Nephron progenitor cell (in vitro differentiated cells): Measurements from ENCODE around the gene TP53BP1.

Source experiments
- DNase-seq: peaks from one replicate; pipeline ENCODE4 v3.0.0; 2021
- H3K27ac Mint-ChIP-seq: 2 replicates; pipeline ENCODE4 v1.8.0; 2021; ENCODE audit warnings: mild to moderate bottlenecking, moderate library complexity, mixed read lengths
- H3K27me3 Mint-ChIP-seq: 2 replicates; pipeline ENCODE4 v1.8.0; 2021; ENCODE audit warnings: mild to moderate bottlenecking, low read depth, mixed read lengths; ENCODE audit not compliant: poor library complexity
- H3K36me3 Mint-ChIP-seq: 2 replicates; pipeline ENCODE4 v1.8.0; 2021; ENCODE audit warnings: low read depth, mixed read lengths
- H3K4me1 Mint-ChIP-seq: 2 replicates; pipeline ENCODE4 v1.8.0; 2021; ENCODE audit warnings: mixed read lengths
- H3K4me3 Mint-ChIP-seq: 2 replicates; pipeline ENCODE4 v1.8.0; 2021; ENCODE audit warnings: mild to moderate bottlenecking, moderate library complexity, mixed read lengths
- H3K9me3 Mint-ChIP-seq: 2 replicates; pipeline ENCODE4 v1.8.0; 2021; ENCODE audit warnings: mild to moderate bottlenecking, moderate library complexity, mixed read lengths
- CTCF ChIP-seq: fragments of 200-600 bp; sonication (generic); IDR thresholded peaks from 2 replicates; pipeline ENCODE4 v1.5.0; 2021; ENCODE audit warnings: antibody characterized with exemption

Gene TP53BP1

DNA sequence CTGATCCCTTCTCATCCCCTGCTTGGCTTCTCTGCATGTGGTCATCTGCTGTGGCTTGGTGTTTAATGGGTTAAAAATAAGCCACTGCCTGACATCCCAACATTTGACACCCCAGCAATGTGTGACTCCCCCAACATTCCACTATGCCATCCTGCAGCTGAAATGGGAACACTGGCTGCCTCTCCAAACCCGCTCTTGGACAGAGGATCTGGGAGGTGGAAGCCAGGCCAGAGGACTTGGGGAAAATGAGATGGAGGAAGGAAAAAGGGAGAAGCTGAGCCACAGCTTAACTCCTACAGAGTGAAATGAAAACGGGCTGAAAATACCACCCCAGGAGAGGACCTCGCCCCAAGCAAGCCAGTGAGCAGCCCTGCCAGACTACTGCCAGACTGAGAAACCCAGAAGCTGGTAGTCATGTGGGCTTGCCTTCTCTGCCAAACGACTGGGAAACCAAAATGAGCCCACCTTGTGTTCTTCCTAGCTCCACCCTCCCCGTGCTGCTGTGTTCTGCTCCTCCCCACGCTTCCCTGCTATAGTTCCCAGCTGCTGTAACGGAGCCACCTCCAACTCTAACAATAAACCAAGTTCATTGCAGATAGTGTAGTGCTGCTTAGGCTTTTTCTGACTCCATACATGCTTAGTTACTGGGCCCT lies 38.2 kb upstream of the TP53BP1 start:
- H3K4me1 Mint-ChIP-seq, result peaks cover 22% of the 10 kb centered on the region
- H3K36me3 Mint-ChIP-seq, result peaks cover 7% of the 10 kb centered on the region
- H3K4me3 Mint-ChIP-seq, result no peak overlapping the region
- peak overlapping the region; percentile 82 for H3K27ac Mint-ChIP-seq
- no peaks in the 10 kb centered on the region for H3K9me3 Mint-ChIP-seq
- no peak for TF ChIP-seq CTCF
- peaks cover 7% of the 10 kb centered on the region for H3K27me3 Mint-ChIP-seq
- no peak for DNase-seq

DNA sequence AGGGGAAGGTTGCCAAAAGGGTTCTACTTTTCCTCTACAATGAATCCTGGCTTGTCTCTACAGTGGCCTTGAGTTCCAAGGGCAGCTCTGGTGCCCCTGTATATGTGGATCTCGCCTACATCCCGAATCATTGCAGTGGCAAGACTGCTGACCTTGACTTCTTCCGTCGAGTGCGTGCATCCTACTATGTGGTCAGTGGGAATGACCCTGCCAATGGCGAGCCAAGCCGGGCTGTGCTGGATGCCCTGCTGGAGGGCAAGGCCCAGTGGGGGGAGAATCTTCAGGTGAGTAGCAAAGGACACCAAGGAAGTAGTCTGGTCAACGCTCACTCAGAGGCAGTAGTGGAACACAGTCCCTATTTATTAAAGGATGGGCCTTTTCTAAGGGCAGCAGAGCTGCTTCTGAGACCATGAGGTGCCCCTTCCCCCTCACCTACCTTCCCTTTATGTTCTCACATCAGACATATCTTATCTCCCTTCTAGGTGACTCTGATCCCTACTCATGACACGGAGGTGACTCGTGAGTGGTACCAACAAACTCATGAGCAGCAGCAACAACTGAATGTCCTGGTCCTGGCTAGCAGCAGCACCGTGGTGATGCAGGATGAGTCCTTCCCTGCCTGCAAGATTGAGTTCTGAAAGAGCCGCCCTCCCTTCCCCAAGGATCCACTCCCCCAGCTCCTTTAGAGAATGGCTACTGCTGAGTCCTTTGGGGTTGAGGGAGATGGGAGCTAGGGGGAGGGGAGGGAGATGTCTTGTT lies 36.8 kb upstream of the TP53BP1 start:
- Mint-ChIP-seq H3K27ac (no peak overlapping the region), H3K36me3 (peaks cover 17% of the 10 kb centered on the region), H3K4me1 (peaks cover 22% of the 10 kb centered on the region), H3K27me3 (peaks cover 9% of the 10 kb centered on the region), H3K9me3 (no peaks in the 10 kb centered on the region), H3K4me3 (no peak overlapping the region)
- DNase-seq, result no peak
- no peak for TF ChIP-seq CTCF

GRCh38 chr15:43529141-43529540 lies 36.2 kb upstream of the TP53BP1 start:
- TF ChIP-seq CTCF, result no peak
- Mint-ChIP-seq H3K9me3 (peaks cover 1% of the 10 kb centered on the region), H3K36me3 (peaks cover 19% of the 10 kb centered on the region), H3K27me3 (peaks cover 9% of the 10 kb centered on the region), H3K4me1 (peaks cover 22% of the 10 kb centered on the region), H3K4me3 (no peak overlapping the region), H3K27ac (no peak overlapping the region)
- DNase-seq, result no peak

GRCh38 chr15:43528542-43529007 lies 35.6 kb upstream of the TP53BP1 start:
- H3K27me3 Mint-ChIP-seq, result peaks cover 7% of the 10 kb centered on the region
- H3K4me1 Mint-ChIP-seq, result peaks cover 22% of the 10 kb centered on the region
- no peak overlapping the region for H3K27ac Mint-ChIP-seq
- peaks cover 20% of the 10 kb centered on the region for H3K36me3 Mint-ChIP-seq
- DNase-seq, result no peak
- no peak for TF ChIP-seq CTCF
- no peak overlapping the region for H3K4me3 Mint-ChIP-seq
- H3K9me3 Mint-ChIP-seq, result peaks cover 5% of the 10 kb centered on the region

- DNase-seq, result no peak
- Mint-ChIP-seq H3K27me3 (peaks cover 6% of the 10 kb centered on the region), H3K36me3 (peaks cover 24% of the 10 kb centered on the region), H3K27ac (no peak overlapping the region), H3K4me3 (no peak overlapping the region), H3K4me1 (peaks cover 22% of the 10 kb centered on the region), H3K9me3 (peaks cover 5% of the 10 kb centered on the region)
- no peak for TF ChIP-seq CTCF
Measured at GRCh38 chr15:43527802-43528541, 35.0 kb upstream of the TP53BP1 start.
